ENCODE measurements around the gene CDKN2B-AS1.

The CDKN2B-AS1 gene

GRCh38 chr9:22134390-22134789 is 139.8 kb downstream of the CDKN2B-AS1 start:
- Histone ChIP-seq H3K4ac (ENCODE audit: low read depth, low read length) (no peak overlapping the region), H3K18ac (ENCODE audit: low read length) (no peak overlapping the region), H2BK5ac (ENCODE audit: low read length) (no peak overlapping the region), H4K5ac (ENCODE audit: low read length) (no peak overlapping the region), H4K8ac (ENCODE audit: low read depth, low read length) (no peak overlapping the region), H3K4me3 (ENCODE audit: low read length) (no peak overlapping the region), H3K79me1 (ENCODE audit: low read length) (no peaks in the 10 kb centered on the region), H3K79me2 (ENCODE audit: control insufficient read depth, insufficient read depth, low read length) (no peaks in the 10 kb centered on the region), H3K9ac (ENCODE audit: low read length) (no peak overlapping the region), H3K4me2 (ENCODE audit: low read length) (no peak overlapping the region), H2BK15ac (replicated peaks; ENCODE audit: low read depth) (no peak overlapping the region), H3K23ac (ENCODE audit: low read length) (no peak overlapping the region), H3K27me3 (ENCODE audit: insufficient read depth, low read length, poor library complexity) (no peaks in the 10 kb centered on the region), H2AK5ac (ENCODE audit: low read length) (no peak overlapping the region), H3K4me1 (ENCODE audit: control insufficient read depth, low read depth, low read length) (no peaks in the 10 kb centered on the region), H3K36me3 (ENCODE audit: control insufficient read depth, insufficient read depth, low read length) (no peaks in the 10 kb centered on the region), H3K27ac (ENCODE audit: low read depth, low read length) (no peak overlapping the region), H3K56ac (ENCODE audit: low read length) (no peak overlapping the region), H2BK120ac (ENCODE audit: low read depth, low read length) (no peak overlapping the region)
- no peak for DNase-seq
- WGBS (ENCODE audit: extremely low coverage, insufficient coverage, low lambda C conversion rate): no CpG with 5 or more reads among the region's 2 CpGs

- Histone ChIP-seq H3K23ac (ENCODE audit: low read length) (no peak overlapping the region), H2AK5ac (ENCODE audit: low read length) (no peak overlapping the region), H3K79me2 (ENCODE audit: control insufficient read depth, insufficient read depth, low read length) (no peaks in the 10 kb centered on the region), H3K4me1 (ENCODE audit: control insufficient read depth, low read depth, low read length) (no peaks in the 10 kb centered on the region), H2BK15ac (replicated peaks; ENCODE audit: low read depth) (no peak overlapping the region), H3K4me2 (ENCODE audit: low read length) (no peak overlapping the region), H3K4ac (ENCODE audit: low read depth, low read length) (no peak overlapping the region), H3K79me1 (ENCODE audit: low read length) (no peaks in the 10 kb centered on the region), H3K18ac (ENCODE audit: low read length) (no peak overlapping the region), H2BK5ac (ENCODE audit: low read length) (no peak overlapping the region), H3K56ac (ENCODE audit: low read length) (no peak overlapping the region), H3K27ac (ENCODE audit: low read depth, low read length) (no peak overlapping the region), H2BK120ac (ENCODE audit: low read depth, low read length) (no peak overlapping the region), H4K5ac (ENCODE audit: low read length) (no peak overlapping the region), H3K36me3 (ENCODE audit: control insufficient read depth, insufficient read depth, low read length) (no peaks in the 10 kb centered on the region), H3K9ac (ENCODE audit: low read length) (no peak overlapping the region), H3K27me3 (ENCODE audit: insufficient read depth, low read length, poor library complexity) (no peaks in the 10 kb centered on the region), H3K4me3 (ENCODE audit: low read length) (no peak overlapping the region), H4K8ac (ENCODE audit: low read depth, low read length) (no peak overlapping the region)
- no peak for DNase-seq
- WGBS (ENCODE audit: extremely low coverage, insufficient coverage, low lambda C conversion rate): no CpG with 5 or more reads among the region's 3 CpGs
Measured at GRCh38 chr9:22136461-22137096, 142.0 kb downstream of the CDKN2B-AS1 start.

- DNase-seq: no peak
- Histone ChIP-seq H3K79me1 (ENCODE audit: low read length) (no peaks in the 10 kb centered on the region), H3K18ac (ENCODE audit: low read length) (no peak overlapping the region), H2BK120ac (ENCODE audit: low read depth, low read length) (no peak overlapping the region), H3K4me1 (ENCODE audit: control insufficient read depth, low read depth, low read length) (no peaks in the 10 kb centered on the region), H3K27ac (ENCODE audit: low read depth, low read length) (no peak overlapping the region), H4K5ac (ENCODE audit: low read length) (no peak overlapping the region), H3K27me3 (ENCODE audit: insufficient read depth, low read length, poor library complexity) (no peaks in the 10 kb centered on the region), H3K36me3 (ENCODE audit: control insufficient read depth, insufficient read depth, low read length) (no peaks in the 10 kb centered on the region), H2BK5ac (ENCODE audit: low read length) (no peak overlapping the region), H3K4ac (ENCODE audit: low read depth, low read length) (no peak overlapping the region), H3K56ac (ENCODE audit: low read length) (no peak overlapping the region), H3K4me2 (ENCODE audit: low read length) (no peak overlapping the region), H3K79me2 (ENCODE audit: control insufficient read depth, insufficient read depth, low read length) (no peaks in the 10 kb centered on the region), H3K23ac (ENCODE audit: low read length) (no peak overlapping the region), H2AK5ac (ENCODE audit: low read length) (no peak overlapping the region), H3K4me3 (ENCODE audit: low read length) (no peak overlapping the region), H2BK15ac (replicated peaks; ENCODE audit: low read depth) (no peak overlapping the region), H3K9ac (ENCODE audit: low read length) (no peak overlapping the region), H4K8ac (ENCODE audit: low read depth, low read length) (no peak overlapping the region)
- WGBS (ENCODE audit: extremely low coverage, insufficient coverage, low lambda C conversion rate): no CpG with 5 or more reads among the region's 4 CpGs
Measured at GRCh38 chr9:22138956-22139660, 144.5 kb downstream of the CDKN2B-AS1 start.

GRCh38 chr9:22141908-22142307 is 147.3 kb downstream of the CDKN2B-AS1 start:
- no peaks in the 10 kb centered on the region for H3K79me2 ChIP-seq (ENCODE audit: control insufficient read depth, insufficient read depth, low read length)
- H2BK120ac ChIP-seq (ENCODE audit: low read depth, low read length): no peak overlapping the region
- no peak overlapping the region for H3K9ac ChIP-seq (ENCODE audit: low read length)
- WGBS (ENCODE audit: extremely low coverage, insufficient coverage, low lambda C conversion rate): no CpG with 5 or more reads among the region's 1 CpG
- no peak overlapping the region for H3K4me2 ChIP-seq (ENCODE audit: low read length)
- H3K4me1 ChIP-seq (ENCODE audit: control insufficient read depth, low read depth, low read length): no peaks in the 10 kb centered on the region
- no peaks in the 10 kb centered on the region for H3K36me3 ChIP-seq (ENCODE audit: control insufficient read depth, insufficient read depth, low read length)
- H3K27me3 ChIP-seq (ENCODE audit: insufficient read depth, low read length, poor library complexity): no peaks in the 10 kb centered on the region
- H3K27ac ChIP-seq (ENCODE audit: low read depth, low read length): no peak overlapping the region
- H3K79me1 ChIP-seq (ENCODE audit: low read length): no peaks in the 10 kb centered on the region
- DNase-seq: no peak
- no peak overlapping the region for H3K4ac ChIP-seq (ENCODE audit: low read depth, low read length)
- no peak overlapping the region for H2BK15ac ChIP-seq (replicated peaks; ENCODE audit: low read depth)
- H2BK5ac ChIP-seq (ENCODE audit: low read length): no peak overlapping the region
- H3K4me3 ChIP-seq (ENCODE audit: low read length): no peak overlapping the region
- H2AK5ac ChIP-seq (ENCODE audit: low read length): no peak overlapping the region
- H3K23ac ChIP-seq (ENCODE audit: low read length): no peak overlapping the region
- H3K56ac ChIP-seq (ENCODE audit: low read length): no peak overlapping the region
- no peak overlapping the region for H3K18ac ChIP-seq (ENCODE audit: low read length)
- no peak overlapping the region for H4K5ac ChIP-seq (ENCODE audit: low read length)
- H4K8ac ChIP-seq (ENCODE audit: low read depth, low read length): no peak overlapping the region

GRCh38 chr9:22142671-22143070 is 148.1 kb downstream of the CDKN2B-AS1 start:
- H3K27ac ChIP-seq (ENCODE audit: low read depth, low read length): no peak overlapping the region
- H2BK120ac ChIP-seq (ENCODE audit: low read depth, low read length): no peak overlapping the region
- no CpG with 5 or more reads among the region's 2 CpGs for WGBS (ENCODE audit: extremely low coverage, insufficient coverage, low lambda C conversion rate)
- no peak overlapping the region for H3K4ac ChIP-seq (ENCODE audit: low read depth, low read length)
- H3K79me1 ChIP-seq (ENCODE audit: low read length): no peaks in the 10 kb centered on the region
- no peak overlapping the region for H3K56ac ChIP-seq (ENCODE audit: low read length)
- no peaks in the 10 kb centered on the region for H3K27me3 ChIP-seq (ENCODE audit: insufficient read depth, low read length, poor library complexity)
- no peaks in the 10 kb centered on the region for H3K4me1 ChIP-seq (ENCODE audit: control insufficient read depth, low read depth, low read length)
- no peak overlapping the region for H2BK15ac ChIP-seq (replicated peaks; ENCODE audit: low read depth)
- H4K5ac ChIP-seq (ENCODE audit: low read length): no peak overlapping the region
- DNase-seq: no peak
- no peak overlapping the region for H3K9ac ChIP-seq (ENCODE audit: low read length)
- H3K18ac ChIP-seq (ENCODE audit: low read length): no peak overlapping the region
- no peaks in the 10 kb centered on the region for H3K36me3 ChIP-seq (ENCODE audit: control insufficient read depth, insufficient read depth, low read length)
- H3K4me3 ChIP-seq (ENCODE audit: low read length): no peak overlapping the region
- no peak overlapping the region for H3K23ac ChIP-seq (ENCODE audit: low read length)
- no peaks in the 10 kb centered on the region for H3K79me2 ChIP-seq (ENCODE audit: control insufficient read depth, insufficient read depth, low read length)
- no peak overlapping the region for H2BK5ac ChIP-seq (ENCODE audit: low read length)
- H2AK5ac ChIP-seq (ENCODE audit: low read length): no peak overlapping the region
- no peak overlapping the region for H3K4me2 ChIP-seq (ENCODE audit: low read length)
- H4K8ac ChIP-seq (ENCODE audit: low read depth, low read length): no peak overlapping the region

All from mesendoderm (in vitro differentiated cells).